Left ventricle myocardium inferior (tissue), 1 donor: ENCODE measurements around the gene NUBP2. TPM values are rescaled to one million over a fixed set of nuclear protein-coding genes. Genes with fewer than 3 reads are reported as not detected.

Source experiments
- DNase-seq: peaks from one replicate; pipeline ENCODE4 v3.0.0-alpha.2; 2020
- H3K27ac ChIP-seq: fragments of 200-600 bp; replicated peaks from 2 replicates; pipeline ENCODE4 v1.8.0; 2021
- H3K27me3 ChIP-seq: fragments of 200-600 bp; 2 replicates; pipeline ENCODE4 v1.8.0; 2021; ENCODE audit warnings: low read depth
- H3K36me3 ChIP-seq: fragments of 200-600 bp; 2 replicates; pipeline ENCODE4 v1.8.0; 2021
- H3K4me1 ChIP-seq: fragments of 200-600 bp; 2 replicates; pipeline ENCODE4 v1.8.0; 2021
- H3K4me3 ChIP-seq: fragments of 200-600 bp; 2 replicates; pipeline ENCODE4 v1.8.0; 2021; ENCODE audit warnings: mild to moderate bottlenecking, moderate library complexity
- H3K9me3 ChIP-seq: fragments of 200-600 bp; replicated peaks from 2 replicates; pipeline ENCODE4 v1.8.0; 2021
- CTCF ChIP-seq: fragments of 200-600 bp; IDR thresholded peaks from 2 replicates; pipeline ENCODE4 v1.8.0; 2021; ENCODE audit warnings: antibody characterized with exemption, mild to moderate bottlenecking, borderline replicate concordance
- intact Hi-C: fragments of 100-400 bp; cut with micrococcal nuclease; formaldehyde crosslinking; loops from one replicate; pipeline ENCODE4 v1.11.0; 2022
- microRNA-seq: library from miRNA; unstranded; fragments of <30 nt; microRNA quantifications from one replicate; pipeline ENCODE4 v1.2.0, GENCODE V29; 2020
- total RNA-seq: library from RNA; stranded (reverse); fragmentation: NEBNext Ultra II Directional; extraction: Animal tissue kit (Norgen Biotek cat#: 25700); gene quantifications from one replicate; pipeline ENCODE4 v1.2.1, GENCODE V29; 2021
- donor health status: DM: no; HTN: yes; CAD: no; lungs with severe emphysema.

NUBP2 gene
- total RNA-seq, 1 donor from 2014 or later: 36.2 TPM

GRCh38 chr16:1831186-1832075 is 48.7 kb downstream of the NUBP2 start:
- no peaks in the 10 kb centered on the region for H3K9me3 ChIP-seq
- H3K4me3 ChIP-seq: no peak overlapping the region
- intact Hi-C loops: no loop called here
- no peak overlapping the region for H3K27ac ChIP-seq
- H3K36me3 ChIP-seq: peaks cover 13% of the 10 kb centered on the region
- H3K4me1 ChIP-seq: peaks cover 40% of the 10 kb centered on the region
- no peaks in the 10 kb centered on the region for H3K27me3 ChIP-seq
- no peak for DNase-seq
- no peak for TF ChIP-seq CTCF

GRCh38 chr16:1832838-1833454 is 50.2 kb downstream of the NUBP2 start:
- Histone ChIP-seq H3K27me3 (no peaks in the 10 kb centered on the region), H3K36me3 (peaks cover 13% of the 10 kb centered on the region), H3K4me3 (no peak overlapping the region), H3K4me1 (peaks cover 27% of the 10 kb centered on the region), H3K27ac (no peak overlapping the region), H3K9me3 (no peaks in the 10 kb centered on the region)
- DNase-seq: no peak
- intact Hi-C loops: no loop called here
- TF ChIP-seq CTCF: no peak

DNA sequence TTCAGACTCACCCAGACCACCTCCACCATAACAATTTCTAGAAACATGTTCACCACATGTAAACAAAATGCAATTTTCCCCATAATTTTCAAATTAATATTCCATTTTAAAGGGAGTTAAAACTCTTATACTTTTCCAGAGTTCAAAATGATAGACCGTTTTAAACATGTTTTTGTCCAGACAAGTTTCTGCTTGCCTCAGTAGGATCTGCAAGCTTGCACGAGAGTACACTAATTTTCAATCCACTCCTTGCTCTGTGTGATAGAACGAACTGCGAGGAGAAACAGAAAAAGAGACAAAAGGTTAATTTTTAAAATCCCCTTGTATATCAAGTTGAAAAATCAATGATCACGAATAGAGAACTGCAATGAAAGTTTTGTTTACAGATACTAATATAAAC is 51.3 kb downstream of the NUBP2 start:
- no peaks in the 10 kb centered on the region for H3K9me3 ChIP-seq
- no peak overlapping the region for H3K27ac ChIP-seq
- H3K36me3 ChIP-seq: peaks cover 13% of the 10 kb centered on the region
- TF ChIP-seq CTCF: no peak
- no peak for DNase-seq
- H3K4me1 ChIP-seq: peaks cover 16% of the 10 kb centered on the region
- no peaks in the 10 kb centered on the region for H3K27me3 ChIP-seq
- intact Hi-C loops: no loop called here
- H3K4me3 ChIP-seq: no peak overlapping the region

Small RNA genes lying within 50 kb of the gene (microRNA-seq; reads per million reads assigned to microRNA genes)
- not detected for gene MIR3177

Other genes starting within 250 kb of the NUBP2 start
- gene TMEM204, start 249.3 kb upstream of the NUBP2 start, total RNA-seq: 27.1 TPM
- 7.5 TPM for gene IFT140, start 170.9 kb upstream of the NUBP2 start, total RNA-seq
- 12.3 TPM for gene CRAMP1, start 170.6 kb upstream of the NUBP2 start, total RNA-seq
- 30.6 TPM for gene JPT2, start 104.7 kb upstream of the NUBP2 start, total RNA-seq
- gene MAPK8IP3, start 76.8 kb upstream of the NUBP2 start, total RNA-seq: 56.0 TPM
- gene NME3, start 11.4 kb upstream of the NUBP2 start, total RNA-seq: 37.0 TPM
- 7.4 TPM for gene EME2, start 10.2 kb upstream of the NUBP2 start, total RNA-seq
- 78.0 TPM for gene MRPS34, start 9.8 kb upstream of the NUBP2 start, total RNA-seq
- gene SPSB3, start 389 bp upstream of the NUBP2 start, total RNA-seq: 36.8 TPM
- gene IGFALS, start 10.7 kb downstream of the NUBP2 start, total RNA-seq: not detected
- 172 TPM for gene HAGH, start 43.9 kb downstream of the NUBP2 start, total RNA-seq
- 26.3 TPM for gene FAHD1, start 44.2 kb downstream of the NUBP2 start, total RNA-seq
- gene MEIOB, start 89.2 kb downstream of the NUBP2 start, total RNA-seq: not detected
- not detected for gene HS3ST6, start 135.5 kb downstream of the NUBP2 start, total RNA-seq
- 32.7 TPM for gene MSRB1, start 160.2 kb downstream of the NUBP2 start, total RNA-seq
- gene RPL3L, start 171.7 kb downstream of the NUBP2 start, total RNA-seq: 262 TPM
- gene NDUFB10, start 176.6 kb downstream of the NUBP2 start, total RNA-seq: 601 TPM
- gene RPS2, start 181.9 kb downstream of the NUBP2 start, total RNA-seq: 753 TPM
- gene RNF151, start 183.9 kb downstream of the NUBP2 start, total RNA-seq: not detected
- gene TBL3, start 189.1 kb downstream of the NUBP2 start, total RNA-seq: 22.6 TPM
- not detected for gene NOXO1, start 198.5 kb downstream of the NUBP2 start, total RNA-seq
- 23.3 TPM for gene GFER, start 201.2 kb downstream of the NUBP2 start, total RNA-seq
- gene SYNGR3, start 207.0 kb downstream of the NUBP2 start, total RNA-seq: 0.38 TPM
- gene ZNF598, start 226.9 kb downstream of the NUBP2 start, total RNA-seq: 14.5 TPM
- gene NPW, start 236.8 kb downstream of the NUBP2 start, total RNA-seq: not detected
- gene NHERF2, start 243.9 kb downstream of the NUBP2 start, total RNA-seq: 221 TPM